GM23338 (cell line): ENCODE data around the gene TIGAR. TPM values are rescaled to one million over a fixed set of nuclear protein-coding genes. Genes with fewer than 3 reads are reported as not detected.

ENCODE experiments used
- ATAC-seq: fragments of 200-7000 bp; cut with Tn5 transposase; 3 replicates; pipeline ENCODE4 v1.9.1; 2020
- DNase-seq: peaks from one replicate; pipeline ENCODE4 v3.0.0-alpha.2; 2015; ENCODE audit warnings: low spot score
- H2AFZ ChIP-seq: fragments of 200-600 bp; sonication (generic); 2 replicates; pipeline ENCODE4 v1.8.0; 2016; ENCODE audit warnings: antibody characterized with exemption, mild to moderate bottlenecking, moderate library complexity
- H3F3A ChIP-seq: fragments of 200-600 bp; sonication (generic); replicated peaks from 2 replicates; pipeline ENCODE4 v1.8.0; 2017; ENCODE audit warnings: antibody characterized with exemption, mixed run types, low read depth
- H3K27ac ChIP-seq: fragments of 200-600 bp; sonication (generic); 2 replicates; pipeline ENCODE4 v1.6.1; 2016; ENCODE audit warnings: low read depth
- H3K27me3 ChIP-seq: fragments of 200-600 bp; sonication (generic); 2 replicates; pipeline ENCODE4 v1.8.0; 2016; ENCODE audit warnings: mild to moderate bottlenecking, mixed run types, moderate library complexity; ENCODE audit not compliant: insufficient read depth
- H3K36me3 ChIP-seq: fragments of 200-600 bp; sonication (generic); 2 replicates; pipeline ENCODE4 v1.8.0; 2016; ENCODE audit warnings: mild to moderate bottlenecking; ENCODE audit not compliant: insufficient read depth
- H3K4me1 ChIP-seq: fragments of 200-600 bp; sonication (generic); 2 replicates; pipeline ENCODE4 v1.8.0; 2016; ENCODE audit warnings: mild to moderate bottlenecking, moderate library complexity; ENCODE audit not compliant: insufficient read depth
- H3K4me2 ChIP-seq: fragments of 200-600 bp; sonication (generic); 2 replicates; pipeline ENCODE4 v1.7.1; 2017; ENCODE audit warnings: mixed run types
- H3K4me3 ChIP-seq: fragments of 200-600 bp; sonication (generic); 2 replicates; pipeline ENCODE4 v1.6.1; 2016; ENCODE audit warnings: mixed run types
- H3K79me2 ChIP-seq: fragments of 200-600 bp; sonication (generic); replicated peaks from 2 replicates; pipeline ENCODE4 v1.8.0; 2017; ENCODE audit warnings: mild to moderate bottlenecking; ENCODE audit not compliant: insufficient read depth
- H3K9me2 ChIP-seq: fragments of 200-600 bp; sonication (generic); 2 replicates; pipeline ENCODE4 v1.8.0; 2017; ENCODE audit not compliant: insufficient read depth
- H4K20me1 ChIP-seq: fragments of 200-600 bp; sonication (generic); replicated peaks from 2 replicates; pipeline ENCODE4 v1.8.0; 2017; ENCODE audit warnings: mild to moderate bottlenecking; ENCODE audit not compliant: insufficient read depth
- H3K27ac Mint-ChIP-seq: 2 replicates; pipeline ENCODE4 v1.8.0; 2020; ENCODE audit warnings: inconsistent platforms, mild to moderate bottlenecking, moderate library complexity, mixed read lengths
- H3K27me3 Mint-ChIP-seq: 3 replicates; pipeline ENCODE4 v1.8.0; 2022; ENCODE audit warnings: low read depth, mild to moderate bottlenecking, moderate library complexity, mixed read lengths, inconsistent platforms; ENCODE audit not compliant: insufficient read depth, poor library complexity
- H3K36me3 Mint-ChIP-seq: 3 replicates; pipeline ENCODE4 v1.8.0; 2021; ENCODE audit warnings: low read depth, mild to moderate bottlenecking, inconsistent platforms, moderate library complexity, mixed read lengths
- H3K4me1 Mint-ChIP-seq: 3 replicates; pipeline ENCODE4 v1.8.0; 2020; ENCODE audit warnings: mild to moderate bottlenecking, inconsistent platforms, mixed read lengths
- H3K4me3 Mint-ChIP-seq: 3 replicates; pipeline ENCODE4 v1.8.0; 2021; ENCODE audit warnings: moderate library complexity, mild to moderate bottlenecking, inconsistent platforms, mixed read lengths
- H3K9me3 Mint-ChIP-seq: 3 replicates; pipeline ENCODE4 v1.8.0; 2020; ENCODE audit warnings: moderate library complexity, mild to moderate bottlenecking, inconsistent platforms, mixed read lengths
- CREB1 ChIP-seq: fragments of 250-450 bp; sonication (Bioruptor Pico); IDR thresholded peaks from 2 replicates; pipeline ENCODE4 v1.5.0; 2020; ENCODE audit warnings: low read depth, mild to moderate bottlenecking, moderate library complexity
- CTCF ChIP-seq, 2 experiments: fragments of 200-600 bp in 1 of 2; sonication (generic) in 1 of 2; conservative IDR thresholded peaks; 2 replicates each; pipeline versions ENCODE4 v1.5.1 to v1.6.1; 2016 to 2017; ENCODE audit warnings: antibody characterized with exemption in 2 of 2, low read depth in 2 of 2, mild to moderate bottlenecking in 2 of 2, moderate library complexity in 1 of 2
- ETS1 ChIP-seq: IDR thresholded peaks from 2 replicates; pipeline ENCODE4 v1.6.1; 2016; ENCODE audit warnings: antibody characterized with exemption
- EZH2 ChIP-seq: fragments of 200-600 bp; sonication (generic); IDR thresholded peaks from one replicate; pipeline ENCODE4 v1.8.0; 2017; ENCODE audit warnings: antibody characterized with exemption, mild to moderate bottlenecking, low read depth; ENCODE audit not compliant: unreplicated experiment
- NANOG ChIP-seq: IDR thresholded peaks from 2 replicates; pipeline ENCODE4 v1.6.1; 2016; ENCODE audit warnings: antibody characterized with exemption, borderline replicate concordance
- STAT1 ChIP-seq: IDR thresholded peaks from one replicate; pipeline ENCODE4 v1.6.1; 2016; ENCODE audit warnings: antibody characterized with exemption; ENCODE audit not compliant: unreplicated experiment
- ZNF331 ChIP-seq: fragments of 250-450 bp; sonication (Bioruptor Pico); IDR thresholded peaks from 2 replicates; pipeline ENCODE4 v1.5.0; 2020; ENCODE audit warnings: low read depth, mild to moderate bottlenecking, moderate library complexity
- polyA plus RNA-seq: library from polyadenylated mRNA; unstranded; fragments of >200 nt; fragmentation: Nextera tagmentation; extraction: Ambion mirVana; gene quantifications from 2 replicates; pipeline ENCODE4 v1.2.1, GENCODE V29; 2016
- total RNA-seq: library from RNA; depleted of rRNA; stranded (reverse); fragments of >200 nt; shearing (Covaris generic); gene quantifications from 2 replicates; pipeline ENCODE4 v1.2.3, GENCODE V29; 2014
- TF ChIP-seq, protein P1 (sequence below): IDR thresholded peaks from one replicate; pipeline ENCODE4 v1.6.1; 2018; ENCODE audit warnings: antibody characterized with exemption; ENCODE audit not compliant: unreplicated experiment

TIGAR gene
- total and polyA plus RNA-seq, 2 experiments from 2014 or later: 10.4 to 13.3 TPM

DNA sequence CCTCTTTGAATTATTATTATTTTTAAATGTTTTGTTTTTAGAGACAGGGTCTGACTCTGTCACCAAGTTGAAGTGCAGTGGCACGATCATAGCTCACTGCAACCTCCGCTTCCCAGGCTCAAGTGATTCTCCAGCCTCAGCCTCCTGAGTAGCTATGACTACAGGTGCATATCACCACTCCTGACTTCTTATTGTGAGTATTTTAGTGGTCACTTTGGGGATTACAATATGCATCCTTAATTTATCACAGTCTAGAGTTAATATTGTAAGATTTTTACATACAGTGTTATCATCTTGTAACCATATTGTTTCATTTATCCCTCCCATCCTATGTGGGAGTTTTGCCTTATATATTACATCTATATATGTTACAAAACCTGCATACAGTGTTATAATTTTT lies 45.1 kb downstream of the TIGAR start (continued):
- TF ChIP-seq, protein P1, sequence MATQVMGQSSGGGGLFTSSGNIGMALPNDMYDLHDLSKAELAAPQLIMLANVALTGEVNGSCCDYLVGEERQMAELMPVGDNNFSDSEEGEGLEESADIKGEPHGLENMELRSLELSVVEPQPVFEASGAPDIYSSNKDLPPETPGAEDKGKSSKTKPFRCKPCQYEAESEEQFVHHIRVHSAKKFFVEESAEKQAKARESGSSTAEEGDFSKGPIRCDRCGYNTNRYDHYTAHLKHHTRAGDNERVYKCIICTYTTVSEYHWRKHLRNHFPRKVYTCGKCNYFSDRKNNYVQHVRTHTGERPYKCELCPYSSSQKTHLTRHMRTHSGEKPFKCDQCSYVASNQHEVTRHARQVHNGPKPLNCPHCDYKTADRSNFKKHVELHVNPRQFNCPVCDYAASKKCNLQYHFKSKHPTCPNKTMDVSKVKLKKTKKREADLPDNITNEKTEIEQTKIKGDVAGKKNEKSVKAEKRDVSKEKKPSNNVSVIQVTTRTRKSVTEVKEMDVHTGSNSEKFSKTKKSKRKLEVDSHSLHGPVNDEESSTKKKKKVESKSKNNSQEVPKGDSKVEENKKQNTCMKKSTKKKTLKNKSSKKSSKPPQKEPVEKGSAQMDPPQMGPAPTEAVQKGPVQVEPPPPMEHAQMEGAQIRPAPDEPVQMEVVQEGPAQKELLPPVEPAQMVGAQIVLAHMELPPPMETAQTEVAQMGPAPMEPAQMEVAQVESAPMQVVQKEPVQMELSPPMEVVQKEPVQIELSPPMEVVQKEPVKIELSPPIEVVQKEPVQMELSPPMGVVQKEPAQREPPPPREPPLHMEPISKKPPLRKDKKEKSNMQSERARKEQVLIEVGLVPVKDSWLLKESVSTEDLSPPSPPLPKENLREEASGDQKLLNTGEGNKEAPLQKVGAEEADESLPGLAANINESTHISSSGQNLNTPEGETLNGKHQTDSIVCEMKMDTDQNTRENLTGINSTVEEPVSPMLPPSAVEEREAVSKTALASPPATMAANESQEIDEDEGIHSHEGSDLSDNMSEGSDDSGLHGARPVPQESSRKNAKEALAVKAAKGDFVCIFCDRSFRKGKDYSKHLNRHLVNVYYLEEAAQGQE: no peak
- no peak for TF ChIP-seq EZH2
- no peak for TF ChIP-seq CTCF (conservative IDR thresholded peaks at IDR 0.05; ENCODE audit: low read depth in 2 of 2)
- TF ChIP-seq NANOG: no peak
- no peak for TF ChIP-seq ZNF331 (CRISPR knock-in tag)
- no peak for TF ChIP-seq STAT1

DNA sequence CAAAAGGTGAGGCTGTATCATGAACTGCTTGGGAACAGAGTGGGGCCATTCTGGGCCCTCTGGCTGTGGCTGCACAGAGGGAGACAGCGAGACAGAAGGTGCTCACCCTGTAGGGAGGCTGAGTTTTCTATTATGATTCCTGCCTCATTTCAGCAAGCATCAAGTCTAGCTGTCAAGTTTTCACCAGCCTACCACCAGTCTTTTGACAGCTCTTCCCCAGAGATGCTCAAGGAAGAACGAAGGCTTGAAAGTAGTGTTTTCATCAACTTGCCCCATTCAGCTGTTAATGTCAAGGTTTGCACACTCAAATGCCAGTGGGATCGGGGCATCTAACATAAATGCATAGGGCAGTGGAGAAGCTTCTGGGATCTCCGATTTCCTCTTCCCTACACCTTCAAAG lies 48.5 kb downstream of the TIGAR start:
- Mint-ChIP-seq H3K4me1 (no peaks in the 10 kb centered on the region), H3K27ac (no peak overlapping the region), H3K36me3 (no peaks in the 10 kb centered on the region), H3K9me3 (no peaks in the 10 kb centered on the region), H3K27me3 (no peaks in the 10 kb centered on the region), H3K4me3 (no peak overlapping the region)
- Histone ChIP-seq H3F3A (no peaks in the 10 kb centered on the region), H3K27me3 (no peaks in the 10 kb centered on the region), H2AFZ (no peak overlapping the region), H3K4me1 (no peaks in the 10 kb centered on the region), H3K9me2 (no peaks in the 10 kb centered on the region), H3K27ac (no peak overlapping the region), H3K36me3 (no peaks in the 10 kb centered on the region), H3K4me2 (no peak overlapping the region), H3K4me3 (no peak overlapping the region), H4K20me1 (no peaks in the 10 kb centered on the region), H3K79me2 (no peaks in the 10 kb centered on the region)
- DNase-seq: no peak
- no peak for ATAC-seq
- TF ChIP-seq NANOG: no peak
- no peak for TF ChIP-seq STAT1
- no peak for TF ChIP-seq EZH2
- no peak for TF ChIP-seq ETS1
- TF ChIP-seq CREB1 (CRISPR knock-in tag): no peak
